Keratinocyte (primary cell): ENCODE measurements around the gene CGREF1. TPM values are rescaled to one million over a fixed set of nuclear protein-coding genes. Genes with fewer than 3 reads are reported as not detected.

Source experiments
- DNase-seq: peaks from one replicate; pipeline ENCODE4 v3.0.0-alpha.2; 2011; ENCODE audit warnings: low read depth, missing footprints, low spot score
- FAIRE-seq: peaks from 2 replicates; lab custom pipeline; 2011; peaks lifted over from hg19 to GRCh38; lab: Jason Lieb, UNC
- H2AFZ ChIP-seq: 2 replicates; pipeline ENCODE4 v1.6.0; 2012; ENCODE audit warnings: low read length, control low read depth, inconsistent platforms; ENCODE audit not compliant: control insufficient read depth
- H3K27ac ChIP-seq: 2 replicates; pipeline ENCODE4 v1.5.1; 2011; ENCODE audit warnings: low read length; ENCODE audit not compliant: control insufficient read depth, insufficient read depth
- H3K27me3 ChIP-seq: 3 replicates; pipeline ENCODE4 v1.6.0; 2011; ENCODE audit warnings: low read length; ENCODE audit not compliant: control insufficient read depth, insufficient read depth; ENCODE audit errors: extremely low read depth
- H3K36me3 ChIP-seq, 2 experiments: 2 replicates in 1 of 2; 3 replicates in 1 of 2; pipeline ENCODE4 v1.5.1; 2011; ENCODE audit warnings: low read length in 2 of 2, mild to moderate bottlenecking in 1 of 2; ENCODE audit not compliant: control insufficient read depth in 2 of 2, insufficient read depth in 2 of 2; ENCODE audit errors: extremely low read depth in 1 of 2
- H3K4me1 ChIP-seq: 3 replicates; pipeline ENCODE4 v1.5.1; 2011; ENCODE audit warnings: low read length; ENCODE audit not compliant: control insufficient read depth, insufficient read depth; ENCODE audit errors: extremely low read depth
- H3K4me2 ChIP-seq: 3 replicates; pipeline ENCODE4 v1.6.0; 2011; ENCODE audit warnings: low read depth, low read length; ENCODE audit not compliant: control insufficient read depth, insufficient read depth; ENCODE audit errors: extremely low read depth
- H3K4me3 ChIP-seq, 3 experiments: fragments of 200-600 bp in 1 of 3; sonication (generic) in 1 of 3; 2 replicates in 2 of 3; 3 replicates in 1 of 3; pipeline ENCODE4 v1.5.1; 2011 to 2016; ENCODE audit warnings: low read length in 3 of 3, mild to moderate bottlenecking in 3 of 3, control low read depth in 2 of 3, inconsistent platforms in 1 of 3, low read depth in 1 of 3, mixed read lengths in 1 of 3, mixed run types in 1 of 3, moderate library complexity in 1 of 3; ENCODE audit not compliant: control insufficient read depth in 2 of 3, insufficient read depth in 2 of 3; ENCODE audit errors: extremely low read depth in 1 of 3
- H3K79me2 ChIP-seq: 2 replicates; pipeline ENCODE4 v1.6.0; 2012; ENCODE audit warnings: low read length; ENCODE audit not compliant: control insufficient read depth, insufficient read depth
- H3K9ac ChIP-seq: 3 replicates; pipeline ENCODE4 v1.6.0; 2011; ENCODE audit warnings: low read length; ENCODE audit not compliant: control insufficient read depth, insufficient read depth; ENCODE audit errors: extremely low read depth
- H3K9me1 ChIP-seq: 3 replicates; pipeline ENCODE4 v1.6.0; 2011; ENCODE audit warnings: low read length; ENCODE audit not compliant: control insufficient read depth, insufficient read depth; ENCODE audit errors: extremely low read depth
- H3K9me3 ChIP-seq: 2 replicates; pipeline ENCODE4 v1.5.1; 2012; ENCODE audit warnings: low read depth, low read length; ENCODE audit not compliant: control insufficient read depth
- H4K20me1 ChIP-seq: 3 replicates; pipeline ENCODE4 v1.6.0; 2011; ENCODE audit warnings: low read length; ENCODE audit not compliant: control insufficient read depth, insufficient read depth; ENCODE audit errors: extremely low read depth
- CTCF ChIP-seq, 3 experiments: IDR thresholded peaks in 1 of 3; conservative IDR thresholded peaks in 1 of 3; optimal IDR thresholded peaks in 1 of 3; 2 replicates in 2 of 3; 3 replicates in 1 of 3; pipeline versions ENCODE3 to v1.5.1; 2011; ENCODE audit warnings: low read length in 3 of 3, mild to moderate bottlenecking in 3 of 3, moderate library complexity in 2 of 3, control low read depth in 1 of 3, inconsistent platforms in 1 of 3; ENCODE audit not compliant: insufficient read depth in 2 of 3; ENCODE audit errors: extremely low read depth in 1 of 3
- EZH2 ChIP-seq: IDR thresholded peaks from one replicate; pipeline ENCODE4 v1.6.1; 2012; ENCODE audit warnings: inconsistent platforms, mild to moderate bottlenecking, low read length, moderate library complexity
- dilution Hi-C: fragments of 300-500 bp; cut with MboI; formaldehyde crosslinking; loops from one replicate; pipeline ENCODE4 v1.7.0; 2020; ENCODE audit warnings: low sequenced_read_pairs; ENCODE audit not compliant: extremely low pct_ligation_motif_present
- polyA plus RNA-seq, 5 experiments: library from polyadenylated mRNA; depleted of rRNA in 3 of 5; stranded (reverse) in 3 of 5; stranded (forward) in 1 of 5; unstranded in 1 of 5; fragments of >200 nt; gene quantifications; 1 replicate in 1 of 5; 2 replicates in 3 of 5; 3 replicates in 1 of 5; pipeline versions ENCODE4 v1.2.1 to v1.2.3, GENCODE V29; 2011 to 2012; ENCODE audit warnings: missing spikeins in 2 of 5, low read depth in 1 of 5, low replicate concordance in 1 of 5

CGREF1 gene
- polyA plus RNA-seq, 1 donor (not counting 4 experiments of a cell fraction or from before 2014, with no cell fraction given) = 1.3 TPM

- FAIRE-seq = no peak
Measured at GRCh38 chr2:27087823-27088410, 31.0 kb downstream of the CGREF1 start.

GRCh38 chr2:27086724-27087593, 32.0 kb downstream of the CGREF1 start, which contains the start of gene KHK:
TSS of gene KHK (plus strand) at chr2:27086772. CDS start at chr2:27087260, 488 bp downstream.
- H3K4me1 ChIP-seq = peaks cover 10% of the 10 kb centered on the region
- H3K36me3 ChIP-seq = no peaks in the 10 kb centered on the region
- H3K9ac ChIP-seq = peak within 1 kb of the TSS; percentile 73
- dilution Hi-C loops = no loop called here
- TF ChIP-seq CTCF (optimal IDR thresholded peaks at IDR 0.05 in 1 of 3, IDR thresholded peaks at IDR 0.05 in 1 of 3, conservative IDR thresholded peaks at IDR 0.05 in 1 of 3; ENCODE audit: extremely low read depth in 1 of 3, insufficient read depth in 2 of 3, low read length in 3 of 3) = no peak
- peak within 1 kb of the TSS; percentile 94 for H3K4me2 ChIP-seq
- peak within 1 kb of the TSS; percentile 43 for H3K27ac ChIP-seq
- H3K9me1 ChIP-seq = no peaks in the 10 kb centered on the region
- no peaks in the 10 kb centered on the region for H3K79me2 ChIP-seq
- H3K4me3 ChIP-seq = peak within 1 kb of the TSS; percentile 55 to 85 (median 69)
- H3K9me3 ChIP-seq = no peaks in the 10 kb centered on the region
- H4K20me1 ChIP-seq = no peaks in the 10 kb centered on the region
- no peaks in the 10 kb centered on the region for H3K27me3 ChIP-seq
- peak within 1 kb of the TSS; percentile 65 for H2AFZ ChIP-seq
- FAIRE-seq (no peak), DNase-seq (no peak)

More at GRCh38 chr2:27087823-27088410, 31.0 kb downstream of the CGREF1 start:
- Histone ChIP-seq H2AFZ (no peak overlapping the region), H3K79me2 (no peaks in the 10 kb centered on the region), H3K9me3 (no peaks in the 10 kb centered on the region), H3K9me1 (no peaks in the 10 kb centered on the region), H3K4me2 (no peak overlapping the region), H4K20me1 (no peaks in the 10 kb centered on the region), H3K36me3 (no peaks in the 10 kb centered on the region), H3K27me3 (no peaks in the 10 kb centered on the region), H3K9ac (no peak overlapping the region), H3K4me1 (peaks cover 10% of the 10 kb centered on the region), H3K27ac (no peak overlapping the region), H3K4me3 (no peak overlapping the region)
- no peak for DNase-seq
- dilution Hi-C loops = no loop called here
- no peak for TF ChIP-seq EZH2
- TF ChIP-seq CTCF (optimal IDR thresholded peaks at IDR 0.05 in 1 of 3, IDR thresholded peaks at IDR 0.05 in 1 of 3, conservative IDR thresholded peaks at IDR 0.05 in 1 of 3; ENCODE audit: extremely low read depth in 1 of 3, insufficient read depth in 2 of 3, low read length in 3 of 3) = no peak
